OCI-LY3 (cell line): ENCODE results near the gene KIAA1671.

Experiments
- EZH2phosphoT487 ChIP-seq: fragments of 200-600 bp; shearing (Covaris generic); IDR thresholded peaks from 2 replicates; pipeline ENCODE4 v1.6.1; 2018; ENCODE audit warnings: antibody characterized with exemption, mixed run types, low read depth
- TF ChIP-seq, protein P1 (sequence below): fragments of 200-600, 300-600 bp; sonication (generic); IDR thresholded peaks from 2 replicates; pipeline ENCODE4 v1.5.1; 2014; ENCODE audit warnings: antibody characterized with exemption, low read length, low read depth

DNA sequence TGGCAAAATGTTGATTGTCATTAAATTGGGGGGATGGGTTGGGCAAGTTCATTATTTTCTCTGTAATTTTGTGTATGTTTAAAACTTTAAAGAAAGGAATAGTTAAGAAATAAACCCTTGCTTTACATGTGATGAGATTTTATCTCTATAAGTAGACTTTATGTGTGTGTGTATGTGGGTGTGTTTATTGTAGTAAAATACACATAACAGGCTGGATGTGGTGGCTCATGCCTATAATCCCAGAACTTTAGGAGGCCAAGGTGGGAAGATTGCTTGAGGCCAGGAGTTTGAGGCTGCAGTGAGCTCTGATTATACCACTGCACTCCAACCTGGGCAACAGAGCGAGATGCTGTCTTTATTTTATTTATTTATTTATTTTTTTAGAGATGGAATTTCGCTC is 83.2 kb downstream of the KIAA1671 start:
- TF ChIP-seq, protein P1, sequence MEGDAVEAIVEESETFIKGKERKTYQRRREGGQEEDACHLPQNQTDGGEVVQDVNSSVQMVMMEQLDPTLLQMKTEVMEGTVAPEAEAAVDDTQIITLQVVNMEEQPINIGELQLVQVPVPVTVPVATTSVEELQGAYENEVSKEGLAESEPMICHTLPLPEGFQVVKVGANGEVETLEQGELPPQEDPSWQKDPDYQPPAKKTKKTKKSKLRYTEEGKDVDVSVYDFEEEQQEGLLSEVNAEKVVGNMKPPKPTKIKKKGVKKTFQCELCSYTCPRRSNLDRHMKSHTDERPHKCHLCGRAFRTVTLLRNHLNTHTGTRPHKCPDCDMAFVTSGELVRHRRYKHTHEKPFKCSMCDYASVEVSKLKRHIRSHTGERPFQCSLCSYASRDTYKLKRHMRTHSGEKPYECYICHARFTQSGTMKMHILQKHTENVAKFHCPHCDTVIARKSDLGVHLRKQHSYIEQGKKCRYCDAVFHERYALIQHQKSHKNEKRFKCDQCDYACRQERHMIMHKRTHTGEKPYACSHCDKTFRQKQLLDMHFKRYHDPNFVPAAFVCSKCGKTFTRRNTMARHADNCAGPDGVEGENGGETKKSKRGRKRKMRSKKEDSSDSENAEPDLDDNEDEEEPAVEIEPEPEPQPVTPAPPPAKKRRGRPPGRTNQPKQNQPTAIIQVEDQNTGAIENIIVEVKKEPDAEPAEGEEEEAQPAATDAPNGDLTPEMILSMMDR: no peak
- no peak for TF ChIP-seq EZH2phosphoT487
